Muscle layer of duodenum (tissue), 2 donors: ENCODE measurements around the gene HTR3B.
A peak's percentile ranks its signal among the peaks of the same experiment; 100 is the strongest.

Source experiments
- H3K27ac ChIP-seq: one replicate; pipeline ENCODE4 v1.7.0; 2013; ENCODE audit warnings: mild to moderate bottlenecking, low read length
- H3K27me3 ChIP-seq: one replicate; pipeline ENCODE4 v1.7.0; 2013; ENCODE audit warnings: low read depth, mild to moderate bottlenecking, control low read depth, low read length
- H3K36me3 ChIP-seq, 2 donors: one replicate each; pipeline ENCODE4 v1.7.0; 2013; ENCODE audit warnings: low read length in 2 of 2, control low read depth in 1 of 2, mild to moderate bottlenecking in 1 of 2; ENCODE audit not compliant: insufficient read depth in 2 of 2, control insufficient read depth in 1 of 2
- H3K4me1 ChIP-seq, 2 donors: one replicate each; pipeline ENCODE4 v1.7.0; 2013; ENCODE audit warnings: low read length in 2 of 2, mild to moderate bottlenecking in 2 of 2, control low read depth in 1 of 2, moderate library complexity in 1 of 2; ENCODE audit not compliant: insufficient read depth in 2 of 2, control insufficient read depth in 1 of 2
- H3K4me3 ChIP-seq, 2 donors: one replicate each; pipeline ENCODE4 v1.7.0; 2013; ENCODE audit warnings: low read length in 2 of 2, low read depth in 1 of 2, mild to moderate bottlenecking in 1 of 2
- H3K9me3 ChIP-seq, 2 donors: one replicate each; pipeline ENCODE4 v1.7.0; 2013; ENCODE audit warnings: low read length in 2 of 2, control low read depth in 1 of 2, mild to moderate bottlenecking in 1 of 2; ENCODE audit not compliant: control insufficient read depth in 1 of 2
- donor health status: healthy.

Gene HTR3B, protein sequence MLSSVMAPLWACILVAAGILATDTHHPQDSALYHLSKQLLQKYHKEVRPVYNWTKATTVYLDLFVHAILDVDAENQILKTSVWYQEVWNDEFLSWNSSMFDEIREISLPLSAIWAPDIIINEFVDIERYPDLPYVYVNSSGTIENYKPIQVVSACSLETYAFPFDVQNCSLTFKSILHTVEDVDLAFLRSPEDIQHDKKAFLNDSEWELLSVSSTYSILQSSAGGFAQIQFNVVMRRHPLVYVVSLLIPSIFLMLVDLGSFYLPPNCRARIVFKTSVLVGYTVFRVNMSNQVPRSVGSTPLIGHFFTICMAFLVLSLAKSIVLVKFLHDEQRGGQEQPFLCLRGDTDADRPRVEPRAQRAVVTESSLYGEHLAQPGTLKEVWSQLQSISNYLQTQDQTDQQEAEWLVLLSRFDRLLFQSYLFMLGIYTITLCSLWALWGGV

DNA sequence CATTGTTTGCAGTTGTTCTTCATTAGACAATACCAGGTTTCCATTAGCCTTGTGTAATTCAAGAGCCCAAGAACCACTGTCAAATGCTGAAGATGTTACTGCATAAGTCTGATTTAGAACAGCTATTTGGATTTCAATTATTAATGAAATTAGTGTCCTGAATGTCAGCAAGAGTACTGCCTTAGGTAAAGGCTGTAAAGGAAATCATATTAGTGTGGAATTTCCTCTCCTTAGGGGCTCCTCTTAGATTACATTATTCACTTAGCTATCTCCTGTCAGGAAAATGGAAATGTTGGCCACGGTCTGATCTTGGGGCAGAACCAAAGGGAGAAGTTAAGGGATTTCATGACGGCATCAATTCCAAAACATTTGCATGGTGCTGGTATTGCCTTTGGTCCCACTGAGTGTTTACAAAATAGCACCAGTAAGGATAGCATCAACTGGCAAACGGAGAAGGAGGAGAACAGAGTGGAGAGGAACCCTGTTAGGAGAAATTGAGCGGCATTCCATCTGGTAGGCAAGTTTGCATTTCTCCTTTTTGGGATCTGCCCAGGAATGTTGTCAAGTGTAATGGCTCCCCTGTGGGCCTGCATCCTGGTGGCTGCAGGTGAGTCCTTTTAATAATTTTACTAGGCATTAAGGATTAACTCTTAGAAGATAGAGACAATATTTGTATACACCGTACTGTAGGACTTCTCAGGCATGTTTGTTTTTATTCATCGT lies at the start of gene HTR3B:
TSS of gene HTR3B (plus strand) at position 418 of the 723 bp plus-strand sequence. CDS start at position 556, 138 bp downstream.
- Histone ChIP-seq H3K4me3 (no peak within 1 kb of the TSS), H3K27me3 (peaks cover 6% of the 10 kb centered on the region), H3K4me1 (no peaks in the 10 kb centered on the region), H3K9me3 (no peaks in the 10 kb centered on the region), H3K36me3 (no peaks in the 10 kb centered on the region), H3K27ac (no peak within 1 kb of the TSS)

DNA sequence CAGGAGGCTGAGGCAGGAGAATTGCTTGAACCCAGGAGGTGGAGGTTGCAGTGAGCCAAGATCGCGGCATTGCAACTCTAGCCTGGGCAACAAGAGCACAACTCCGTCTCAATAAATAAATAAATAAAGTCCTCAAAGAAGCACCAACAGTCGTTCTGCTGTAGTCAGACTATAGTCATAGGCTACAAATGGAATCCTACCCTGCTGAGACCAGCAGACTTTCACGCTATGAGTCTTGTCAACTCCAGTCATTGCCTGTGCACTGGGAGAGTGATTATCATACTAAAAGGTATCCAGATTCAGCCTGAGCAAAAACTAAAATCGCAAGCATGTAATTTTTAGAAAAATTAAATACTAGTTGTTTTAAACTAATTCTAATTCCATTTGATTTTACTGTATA lies 48.8 kb upstream of the HTR3B start:
- Histone ChIP-seq H3K4me3 (no peak overlapping the region), H3K36me3 (peaks cover 4 to 7% of the 10 kb centered on the region in 2 donors), H3K27ac (no peak overlapping the region), H3K27me3 (no peaks in the 10 kb centered on the region), H3K9me3 (no peaks in the 10 kb centered on the region), H3K4me1 (peaks cover 0 to 7% of the 10 kb centered on the region in 2 donors)

DNA sequence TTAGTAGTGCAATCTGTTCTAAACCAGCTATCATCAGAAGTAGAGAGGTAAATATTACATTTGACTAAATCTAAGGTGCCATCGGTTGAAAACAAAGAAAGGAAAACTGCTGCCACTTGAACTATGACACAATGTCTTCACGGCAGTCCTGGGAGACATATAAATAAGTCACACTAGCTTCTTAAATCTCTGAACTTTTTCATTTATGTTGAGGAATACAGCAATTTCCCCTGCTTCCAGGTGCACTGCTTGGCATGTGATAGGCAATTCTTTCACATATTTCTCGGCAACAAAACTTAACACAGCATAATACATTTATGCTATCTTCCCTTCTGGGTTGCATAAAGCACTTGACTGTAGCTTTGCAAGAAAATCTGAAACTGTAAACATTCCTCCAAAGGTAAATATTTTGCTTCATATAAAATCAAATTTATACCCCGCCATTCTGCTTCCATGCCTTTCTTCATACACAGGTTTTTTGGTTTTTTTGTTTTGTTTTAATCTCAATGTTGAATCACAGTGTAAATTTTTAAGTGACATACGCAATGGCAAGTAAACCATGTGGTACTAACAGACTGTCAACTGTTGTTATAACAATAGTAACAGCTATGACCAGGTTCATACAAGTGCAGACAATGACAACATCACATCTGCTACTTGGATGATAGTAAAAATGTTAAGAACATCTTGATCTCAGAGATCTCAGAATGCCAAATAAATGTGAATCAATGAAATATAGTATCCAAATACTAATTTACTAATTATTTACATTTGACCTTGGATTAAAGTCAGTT lies 47.4 kb upstream of the HTR3B start:
- Histone ChIP-seq H3K27ac (no peak overlapping the region), H3K4me3 (no peak overlapping the region), H3K4me1 (peaks cover 0 to 7% of the 10 kb centered on the region in 2 donors), H3K27me3 (no peaks in the 10 kb centered on the region), H3K36me3 (peaks cover 0 to 3% of the 10 kb centered on the region in 2 donors), H3K9me3 (no peaks in the 10 kb centered on the region)

DNA sequence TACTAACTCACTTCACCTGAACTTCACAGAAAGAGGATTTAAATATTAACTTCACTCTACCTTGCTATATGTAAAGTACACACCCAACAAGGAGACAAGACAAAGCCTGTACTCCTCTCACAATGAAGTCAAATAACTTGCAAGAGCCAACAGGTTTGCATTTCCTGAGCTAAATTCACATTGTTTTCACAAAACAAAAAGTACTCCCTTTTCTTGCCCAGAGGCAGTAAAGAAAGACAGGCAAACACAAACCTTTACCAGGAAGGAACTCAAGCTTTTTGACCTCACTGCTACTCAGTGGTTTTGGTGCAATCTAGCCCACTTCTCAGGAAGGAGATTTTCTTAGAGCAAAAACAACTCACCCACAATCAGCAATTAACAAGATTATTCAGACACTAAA lies 44.9 kb upstream of the HTR3B start:
- no peaks in the 10 kb centered on the region for H3K9me3 ChIP-seq
- no peak overlapping the region for H3K27ac ChIP-seq
- no peak overlapping the region for H3K4me3 ChIP-seq
- peaks cover 0 to 6% of the 10 kb centered on the region in 2 donors for H3K4me1 ChIP-seq
- H3K27me3 ChIP-seq: no peaks in the 10 kb centered on the region
- H3K36me3 ChIP-seq: no peaks in the 10 kb centered on the region

DNA sequence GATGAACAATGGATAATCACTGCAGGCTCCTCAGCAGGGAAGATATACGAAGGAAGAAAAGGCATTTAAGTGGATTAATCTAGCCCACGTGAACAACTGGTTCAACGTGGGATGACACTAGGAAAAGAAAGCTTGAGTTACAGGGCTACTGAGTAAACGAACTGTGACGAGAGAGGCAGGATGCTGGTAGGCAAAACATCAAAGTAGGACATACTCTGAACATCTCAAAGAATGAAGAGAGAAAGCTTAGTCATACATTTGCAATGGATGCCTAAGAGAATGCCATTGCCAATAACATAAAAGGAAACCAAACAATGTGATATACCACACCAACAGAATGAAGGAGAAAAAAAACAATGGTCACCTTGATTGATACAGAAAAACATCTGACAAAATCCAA lies 42.2 kb upstream of the HTR3B start:
- H3K27ac ChIP-seq: no peak overlapping the region
- no peaks in the 10 kb centered on the region for H3K9me3 ChIP-seq
- H3K4me3 ChIP-seq: no peak overlapping the region
- H3K4me1 ChIP-seq: no peaks in the 10 kb centered on the region
- no peaks in the 10 kb centered on the region for H3K36me3 ChIP-seq
- no peaks in the 10 kb centered on the region for H3K27me3 ChIP-seq

DNA sequence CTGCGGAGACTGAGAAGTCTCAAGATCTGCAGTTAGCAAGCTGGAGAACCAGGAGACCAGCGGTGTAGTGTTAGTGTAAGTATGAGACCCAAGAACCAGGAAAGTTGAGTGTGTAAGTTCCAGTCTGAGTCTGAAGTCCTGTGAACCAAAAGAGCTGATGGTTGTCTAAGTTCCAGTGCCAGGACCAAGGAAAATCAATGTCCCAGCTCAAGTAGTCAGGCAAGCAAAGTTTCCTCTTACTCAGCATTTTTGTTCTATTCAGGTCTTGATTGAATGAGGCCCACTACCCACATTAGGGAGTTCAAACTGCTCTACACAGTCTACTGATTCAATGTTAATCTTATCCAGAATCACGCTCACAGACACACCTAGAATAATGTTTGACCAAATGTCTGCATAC lies 40.2 kb upstream of the HTR3B start:
- no peaks in the 10 kb centered on the region for H3K9me3 ChIP-seq
- H3K4me3 ChIP-seq: no peak overlapping the region
- H3K27me3 ChIP-seq: no peaks in the 10 kb centered on the region
- H3K36me3 ChIP-seq: no peaks in the 10 kb centered on the region
- H3K4me1 ChIP-seq: no peaks in the 10 kb centered on the region
- H3K27ac ChIP-seq: no peak overlapping the region

DNA sequence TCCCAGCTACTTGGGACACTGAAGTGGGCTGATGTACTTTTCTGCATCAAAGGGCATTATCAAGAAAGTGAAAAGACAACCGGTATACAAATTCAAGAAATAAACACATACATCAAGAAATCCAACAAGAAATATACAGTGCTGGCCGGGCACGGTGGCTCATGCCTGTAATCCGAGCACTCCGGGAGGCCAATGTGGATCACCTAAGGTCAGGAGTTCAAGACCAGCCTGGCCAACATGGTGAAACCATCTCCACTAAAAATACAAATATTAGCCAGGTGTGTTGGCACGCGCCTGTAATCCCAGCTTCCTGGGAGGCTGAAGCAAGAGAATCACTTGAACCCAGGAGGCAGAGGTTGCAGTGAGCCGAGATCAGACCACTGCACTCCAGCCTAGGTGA lies 38.7 kb upstream of the HTR3B start:
- Histone ChIP-seq H3K4me3 (no peak overlapping the region), H3K9me3 (no peaks in the 10 kb centered on the region), H3K4me1 (peaks cover 0 to 1% of the 10 kb centered on the region in 2 donors), H3K27me3 (no peaks in the 10 kb centered on the region), H3K36me3 (no peaks in the 10 kb centered on the region), H3K27ac (no peak overlapping the region)

DNA sequence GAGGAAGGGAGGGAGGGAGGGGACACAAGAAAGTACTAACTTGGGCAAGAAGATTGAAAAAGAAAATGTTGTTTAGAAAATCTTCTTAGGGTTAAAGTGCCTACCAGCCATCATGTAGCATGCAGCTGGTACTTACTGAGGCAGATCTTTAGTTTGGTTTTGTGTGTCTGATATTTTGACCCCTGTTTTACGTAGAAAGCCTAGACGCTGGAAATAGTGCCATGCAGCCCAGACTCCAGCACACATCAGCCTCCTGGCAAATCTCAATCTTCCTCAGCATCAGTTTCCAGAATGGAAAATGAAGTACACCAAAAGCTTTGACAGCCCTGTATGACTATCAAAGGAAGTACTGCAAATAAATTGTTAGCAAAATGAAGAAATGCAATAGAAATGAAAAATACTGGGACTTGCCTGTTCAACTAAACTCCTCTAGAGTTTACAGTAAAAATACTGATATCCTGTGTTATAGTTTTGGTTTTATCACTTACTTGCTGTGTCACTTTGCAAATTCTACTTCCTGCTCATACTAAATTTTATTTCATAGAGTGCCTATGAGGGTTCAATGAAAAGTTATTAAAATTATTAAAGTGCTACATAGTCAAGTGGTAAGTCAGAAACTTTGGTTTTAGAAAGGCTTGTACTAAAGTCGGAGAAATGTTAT lies 36.6 kb upstream of the HTR3B start:
- Histone ChIP-seq H3K4me3 (no peak overlapping the region), H3K27me3 (no peaks in the 10 kb centered on the region), H3K4me1 (peaks cover 0 to 11% of the 10 kb centered on the region in 2 donors), H3K27ac (no peak overlapping the region), H3K9me3 (no peaks in the 10 kb centered on the region), H3K36me3 (no peaks in the 10 kb centered on the region)

DNA sequence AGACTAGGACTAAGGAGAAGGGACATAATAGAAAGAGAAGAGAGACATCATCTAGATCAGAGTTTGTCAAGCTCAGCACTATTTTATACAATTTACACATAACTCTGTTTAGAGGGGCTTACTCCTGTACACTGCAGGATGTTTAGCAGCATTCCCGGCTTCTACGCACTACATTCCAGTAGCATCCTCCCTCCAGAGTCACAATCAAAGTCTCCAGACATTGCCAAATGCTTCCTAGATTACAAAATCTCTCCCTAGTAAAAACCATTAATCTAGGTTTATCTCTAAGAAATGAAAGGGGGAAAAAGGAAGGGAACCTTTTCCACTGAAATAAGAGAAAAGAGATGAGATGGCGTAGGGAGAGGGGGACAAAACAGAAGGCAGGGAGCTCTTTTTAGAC lies 33.3 kb upstream of the HTR3B start:
- Histone ChIP-seq H3K27ac (no peak overlapping the region), H3K27me3 (no peaks in the 10 kb centered on the region), H3K4me1 (peaks cover 3 to 20% of the 10 kb centered on the region in 2 donors), H3K9me3 (no peaks in the 10 kb centered on the region), H3K4me3 (no peak overlapping the region), H3K36me3 (no peaks in the 10 kb centered on the region)

DNA sequence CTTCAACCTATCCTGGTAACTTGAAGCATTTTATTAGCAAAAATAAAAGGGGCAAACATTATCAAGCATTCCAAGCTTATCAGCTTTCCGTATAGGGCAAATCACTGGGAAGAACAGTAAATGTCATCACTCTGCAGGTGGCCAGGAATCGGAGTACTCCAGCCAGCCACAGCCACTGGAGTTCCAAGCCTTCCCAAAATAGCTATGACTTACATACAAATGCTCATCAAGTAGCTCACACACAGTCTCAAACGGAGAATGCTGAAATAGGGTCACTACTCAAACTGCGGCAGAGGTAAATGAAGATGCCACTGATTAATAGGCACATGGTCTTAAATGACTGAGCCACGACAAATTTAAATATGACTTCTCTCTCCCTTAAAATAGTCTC lies 31.4 kb upstream of the HTR3B start:
- Histone ChIP-seq H3K4me1 (peaks cover 3 to 20% of the 10 kb centered on the region in 2 donors), H3K9me3 (no peaks in the 10 kb centered on the region), H3K27me3 (no peaks in the 10 kb centered on the region), H3K27ac (no peak overlapping the region), H3K4me3 (peak overlapping the region in 1 of 2 donors; percentile 36), H3K36me3 (no peaks in the 10 kb centered on the region)

DNA sequence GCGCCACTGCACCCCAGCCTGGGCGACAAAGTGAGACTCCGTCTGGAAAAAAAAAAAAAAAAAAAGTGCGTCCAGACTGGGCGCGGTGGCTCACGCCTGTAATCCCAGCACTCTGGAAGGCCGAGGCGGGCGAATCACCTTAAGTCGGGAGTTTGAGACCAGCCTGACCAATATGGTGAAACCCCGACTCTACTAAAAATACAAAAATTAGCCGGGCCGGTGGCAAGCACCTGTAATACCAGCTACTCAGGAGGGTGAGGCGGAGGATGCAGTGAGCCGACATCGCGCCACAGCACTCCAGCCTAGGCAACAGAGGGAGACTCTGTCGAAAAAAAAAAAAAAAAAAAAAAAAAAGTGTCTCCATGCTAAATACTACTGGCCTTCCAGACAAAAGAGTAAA lies 30.5 kb upstream of the HTR3B start:
- Histone ChIP-seq H3K27me3 (no peaks in the 10 kb centered on the region), H3K9me3 (no peaks in the 10 kb centered on the region), H3K27ac (no peak overlapping the region), H3K36me3 (no peaks in the 10 kb centered on the region), H3K4me3 (peak overlapping the region; percentile 79 to 86), H3K4me1 (peaks cover 3 to 20% of the 10 kb centered on the region in 2 donors)
